ENCODE data around the gene IL13RA1.

- no peak for TF ChIP-seq ZFX (IDR thresholded peaks at IDR 0.05; ENCODE audit: borderline replicate concordance)
- TF ChIP-seq CTCF (IDR thresholded peaks at IDR 0.05): no peak
Observed at GRCh38 chrX:118698516-118699170, 28.8 kb upstream of the IL13RA1 start.

Measured in 22Rv1 (cell line).